ENCODE results near the gene CLDND1. TPM values are rescaled to one million over a fixed set of nuclear protein-coding genes. Genes with fewer than 3 reads are reported as not detected.
A peak's percentile ranks its signal among the peaks of the same experiment; 100 is the strongest.

CLDND1 gene
- total RNA-seq, 1 donor, result 98.0 TPM

DNA sequence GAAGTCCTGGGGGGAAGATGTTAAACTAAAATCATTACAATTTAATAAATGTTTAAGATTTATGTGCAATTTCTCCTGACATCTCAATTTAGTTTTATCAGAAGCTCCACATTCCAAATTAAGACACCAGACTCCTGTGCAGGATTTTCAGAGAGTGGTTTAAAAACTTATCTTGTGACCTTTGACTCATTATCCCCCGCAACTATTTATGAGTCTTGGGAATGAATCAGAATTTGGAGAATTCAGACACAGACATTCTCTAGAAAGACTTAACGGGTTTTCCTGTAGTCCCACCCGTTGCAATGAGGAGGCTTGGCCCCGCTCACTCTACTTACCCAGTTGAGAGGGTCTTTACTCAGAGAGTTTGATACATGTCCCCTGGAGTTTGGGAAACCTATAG, 18.2 kb downstream of the CLDND1 start:
- peak; percentile 66 for DNase-seq (ENCODE audit: low read depth)

DNA sequence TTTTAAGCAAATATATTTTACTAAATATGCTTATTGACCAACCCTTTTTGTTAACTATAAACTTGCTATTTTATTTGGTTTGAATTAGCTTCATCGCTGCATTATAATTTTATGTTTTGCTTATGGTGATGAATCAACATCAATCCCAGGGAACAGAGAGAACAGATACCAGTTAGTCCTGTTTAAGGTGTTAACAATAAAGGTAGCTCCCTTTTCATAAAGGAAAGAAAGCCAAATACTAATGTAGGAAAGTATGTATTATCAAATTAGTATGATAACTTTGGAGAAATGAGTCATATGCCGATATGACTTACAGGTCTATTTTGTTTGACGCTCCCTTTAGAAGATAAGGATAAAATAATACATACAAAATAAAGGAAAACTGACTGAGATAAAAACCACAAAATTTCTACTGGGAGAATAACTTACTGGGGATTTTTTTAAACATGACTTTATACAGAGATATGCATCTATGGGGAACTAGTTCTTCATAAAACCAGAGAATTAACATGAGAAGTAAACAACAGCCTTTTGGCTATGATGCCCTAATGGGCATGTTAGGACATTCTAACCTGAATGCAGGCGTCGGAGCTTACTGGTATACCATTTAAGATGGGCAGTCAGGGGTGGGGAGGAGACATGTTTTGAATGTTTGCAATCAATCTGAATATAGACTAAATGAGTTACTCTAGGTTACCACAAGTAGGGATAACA, 20.7 kb downstream of the CLDND1 start:
- TF ChIP-seq, protein P1, sequence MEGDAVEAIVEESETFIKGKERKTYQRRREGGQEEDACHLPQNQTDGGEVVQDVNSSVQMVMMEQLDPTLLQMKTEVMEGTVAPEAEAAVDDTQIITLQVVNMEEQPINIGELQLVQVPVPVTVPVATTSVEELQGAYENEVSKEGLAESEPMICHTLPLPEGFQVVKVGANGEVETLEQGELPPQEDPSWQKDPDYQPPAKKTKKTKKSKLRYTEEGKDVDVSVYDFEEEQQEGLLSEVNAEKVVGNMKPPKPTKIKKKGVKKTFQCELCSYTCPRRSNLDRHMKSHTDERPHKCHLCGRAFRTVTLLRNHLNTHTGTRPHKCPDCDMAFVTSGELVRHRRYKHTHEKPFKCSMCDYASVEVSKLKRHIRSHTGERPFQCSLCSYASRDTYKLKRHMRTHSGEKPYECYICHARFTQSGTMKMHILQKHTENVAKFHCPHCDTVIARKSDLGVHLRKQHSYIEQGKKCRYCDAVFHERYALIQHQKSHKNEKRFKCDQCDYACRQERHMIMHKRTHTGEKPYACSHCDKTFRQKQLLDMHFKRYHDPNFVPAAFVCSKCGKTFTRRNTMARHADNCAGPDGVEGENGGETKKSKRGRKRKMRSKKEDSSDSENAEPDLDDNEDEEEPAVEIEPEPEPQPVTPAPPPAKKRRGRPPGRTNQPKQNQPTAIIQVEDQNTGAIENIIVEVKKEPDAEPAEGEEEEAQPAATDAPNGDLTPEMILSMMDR (IDR thresholded peaks at IDR 0.05; ENCODE audit: insufficient read depth, low read depth, low read length), result no peak
- no peak for DNase-seq (ENCODE audit: low read depth)
- H3K4me3 ChIP-seq (ENCODE audit: low read depth, low read length), result no peak overlapping the region

More for the DNA sequence above, 18.2 kb downstream of the CLDND1 start:
- TF ChIP-seq, protein P1 (IDR thresholded peaks at IDR 0.05; ENCODE audit: insufficient read depth, low read depth, low read length), result no peak
- H3K4me3 ChIP-seq (ENCODE audit: low read depth, low read length), result no peak overlapping the region

DNA sequence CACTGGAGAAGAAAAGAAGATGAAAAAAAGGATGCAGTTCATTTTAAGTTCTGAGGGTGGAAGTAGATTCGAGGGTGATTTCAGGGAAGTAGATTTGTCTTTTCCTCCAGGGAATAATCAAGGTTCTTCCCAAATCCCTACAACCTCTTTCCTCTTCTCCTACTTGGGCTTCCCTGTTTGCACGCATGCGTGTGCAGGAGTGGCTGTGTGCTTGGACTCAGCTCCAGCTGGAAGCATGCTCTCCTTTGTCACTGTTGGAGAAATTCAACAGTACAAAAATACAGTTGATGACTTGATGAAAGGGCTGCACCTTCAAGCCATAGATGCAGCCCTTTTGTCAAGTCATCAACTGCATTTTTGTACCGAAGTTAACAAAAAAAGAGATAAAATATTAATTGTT, 21.4 kb downstream of the CLDND1 start:
- no peak overlapping the region for H3K4me3 ChIP-seq (ENCODE audit: low read depth, low read length)
- TF ChIP-seq, protein P1 (IDR thresholded peaks at IDR 0.05; ENCODE audit: insufficient read depth, low read depth, low read length), result no peak
- no peak for DNase-seq (ENCODE audit: low read depth)

DNA sequence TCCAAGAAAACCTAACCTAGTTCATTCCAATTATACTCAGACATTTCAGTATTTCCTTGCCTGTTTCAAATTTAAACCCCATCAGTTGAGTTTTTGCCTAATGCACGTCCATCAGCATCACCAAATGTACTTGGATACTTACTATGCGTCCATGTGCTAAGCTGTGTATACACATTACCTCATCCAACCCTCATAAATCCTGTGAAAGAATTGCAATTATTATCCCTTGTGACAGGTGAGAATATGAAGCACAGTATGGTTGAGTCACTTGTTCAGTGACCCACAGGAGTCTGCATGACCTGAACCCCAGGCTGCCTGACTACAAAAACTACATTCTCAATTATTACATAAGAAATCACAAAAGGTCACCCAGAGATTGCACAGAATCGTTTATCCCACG, 22.7 kb downstream of the CLDND1 start:
- DNase-seq (ENCODE audit: low read depth), result no peak

DNA sequence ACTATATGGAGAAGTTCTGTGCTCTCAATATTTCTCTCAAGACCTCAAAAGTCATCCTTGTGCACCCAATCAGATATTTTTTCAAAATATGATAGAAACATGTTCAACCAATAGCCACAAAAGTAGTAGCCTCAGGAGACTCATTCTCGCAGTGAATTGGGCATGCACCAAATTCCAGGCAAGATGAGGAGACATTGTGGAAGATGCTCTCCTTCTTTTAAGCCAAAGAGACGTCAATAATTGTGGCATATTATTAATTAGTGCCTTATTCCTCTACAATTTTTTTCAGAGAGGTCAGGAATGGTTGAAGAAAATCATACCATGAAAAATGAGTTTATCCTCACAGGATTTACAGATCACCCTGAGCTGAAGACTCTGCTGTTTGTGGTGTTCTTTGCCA, 25.3 kb downstream of the CLDND1 start, which contains the start of gene OR5K2:
OR5K2 (plus strand) TSS at position 301 of the 400 bp plus-strand sequence; CDS start at position 301, 0 bp downstream.
- no peak for DNase-seq (ENCODE audit: low read depth)
- H3K4me3 ChIP-seq (ENCODE audit: low read depth, low read length), result no peak within 1 kb of the TSS
- TF ChIP-seq, protein P1 (IDR thresholded peaks at IDR 0.05; ENCODE audit: insufficient read depth, low read depth, low read length), result no peak

More for the DNA sequence above, 22.7 kb downstream of the CLDND1 start:
- no peak overlapping the region for H3K4me3 ChIP-seq (ENCODE audit: low read depth, low read length)
- TF ChIP-seq, protein P1 (IDR thresholded peaks at IDR 0.05; ENCODE audit: insufficient read depth, low read depth, low read length), result no peak

DNA sequence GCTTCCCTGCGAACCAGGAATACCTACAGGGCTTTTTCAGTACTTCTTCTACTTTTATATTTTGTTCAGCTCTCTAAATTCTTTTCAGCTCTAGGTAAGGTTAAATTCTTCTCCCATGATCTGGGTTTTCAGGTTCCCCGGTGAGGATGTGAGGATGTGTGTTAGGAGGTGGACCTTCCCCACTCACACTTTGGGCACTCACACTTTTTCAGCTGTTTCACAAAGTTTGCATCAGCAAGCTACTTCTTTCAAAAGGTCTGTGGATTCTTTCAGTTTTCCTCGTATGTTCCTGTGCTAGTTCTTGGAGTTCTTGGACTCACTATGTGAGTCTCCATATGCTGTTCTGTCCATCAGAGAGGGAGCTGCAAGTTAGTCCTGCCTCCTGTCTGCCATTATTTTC, 39.1 kb downstream of the CLDND1 start:
- DNase-seq (ENCODE audit: low read depth), result no peak
- H3K4me3 ChIP-seq (ENCODE audit: low read depth, low read length), result no peak overlapping the region
- TF ChIP-seq, protein P1 (IDR thresholded peaks at IDR 0.05; ENCODE audit: insufficient read depth, low read depth, low read length), result no peak
